Activated CD4-positive, alpha-beta T cell treated with anti-CD3 and anti-CD28 coated beads, Interleukin-2, amount 50 U/mL, for 4 hours (primary cell): Measurements from ENCODE around the gene ASF1B.

Source experiments
- DNase-seq, 2 experiments: peaks; one replicate each; pipeline ENCODE4 v3.0.0-alpha.2; 2020

ASF1B gene

GRCh38 chr19:14106840-14107239, 29.5 kb downstream of the ASF1B start:
- no peak for DNase-seq

- no peak for DNase-seq
Observed at GRCh38 chr19:14105680-14106079, 30.7 kb downstream of the ASF1B start.

DNA sequence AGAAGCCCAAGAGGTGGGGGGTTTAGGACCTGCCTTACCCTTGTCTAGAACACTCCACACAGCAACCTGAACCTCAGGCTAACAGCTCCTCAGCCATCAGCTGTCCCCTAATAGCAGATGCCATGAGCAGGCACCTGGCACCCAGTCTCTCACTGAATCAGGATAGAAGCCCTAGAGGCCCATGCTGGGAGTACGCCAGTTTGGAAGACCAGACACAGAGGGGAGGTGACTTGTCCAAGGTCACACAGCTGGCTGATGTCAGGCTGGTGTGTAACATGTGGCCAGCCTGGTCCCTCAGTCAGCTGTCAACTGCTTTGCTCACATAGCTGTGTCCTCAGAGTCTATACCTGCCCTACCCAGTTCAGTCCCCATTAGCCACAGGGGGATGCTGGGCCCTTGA, 33.1 kb downstream of the ASF1B start:
- DNase-seq = no peak

- no peak for DNase-seq
Observed at GRCh38 chr19:14102756-14103155, 33.6 kb downstream of the ASF1B start.

- DNase-seq = no peak
Observed at GRCh38 chr19:14102102-14102696, 34.2 kb downstream of the ASF1B start.

- DNase-seq = no peak
Observed at GRCh38 chr19:14101003-14101545, 35.3 kb downstream of the ASF1B start.

DNA sequence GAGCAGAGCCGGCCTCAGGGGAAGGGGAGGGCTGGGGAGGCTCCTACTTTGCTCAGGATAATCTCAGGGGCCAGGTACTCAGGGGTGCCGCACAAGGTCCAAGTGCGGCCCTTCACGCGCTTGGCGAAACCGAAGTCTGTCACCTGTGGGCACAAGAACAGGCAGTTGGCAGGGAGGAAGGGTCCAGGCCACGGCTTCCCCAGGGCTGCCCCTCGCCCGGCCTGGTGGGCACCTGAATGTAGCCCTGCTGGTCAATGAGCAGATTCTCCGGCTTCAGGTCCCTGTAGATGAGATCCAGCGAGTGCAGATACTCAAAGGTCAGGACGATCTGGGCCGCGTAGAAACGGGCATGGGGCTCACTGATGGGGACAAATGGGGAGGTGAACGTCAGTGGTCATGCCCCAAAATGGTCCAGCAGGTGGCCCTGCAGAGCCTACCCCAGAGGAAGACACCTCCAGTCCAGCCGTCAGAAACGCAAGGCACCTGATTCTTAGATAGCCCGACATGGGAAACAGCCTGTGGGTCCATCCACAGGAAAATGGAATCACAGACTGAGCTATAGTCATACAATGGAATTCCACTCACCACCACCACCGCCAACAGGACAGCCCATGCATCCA, 38.7 kb downstream of the ASF1B start:
- DNase-seq = no peak

DNA sequence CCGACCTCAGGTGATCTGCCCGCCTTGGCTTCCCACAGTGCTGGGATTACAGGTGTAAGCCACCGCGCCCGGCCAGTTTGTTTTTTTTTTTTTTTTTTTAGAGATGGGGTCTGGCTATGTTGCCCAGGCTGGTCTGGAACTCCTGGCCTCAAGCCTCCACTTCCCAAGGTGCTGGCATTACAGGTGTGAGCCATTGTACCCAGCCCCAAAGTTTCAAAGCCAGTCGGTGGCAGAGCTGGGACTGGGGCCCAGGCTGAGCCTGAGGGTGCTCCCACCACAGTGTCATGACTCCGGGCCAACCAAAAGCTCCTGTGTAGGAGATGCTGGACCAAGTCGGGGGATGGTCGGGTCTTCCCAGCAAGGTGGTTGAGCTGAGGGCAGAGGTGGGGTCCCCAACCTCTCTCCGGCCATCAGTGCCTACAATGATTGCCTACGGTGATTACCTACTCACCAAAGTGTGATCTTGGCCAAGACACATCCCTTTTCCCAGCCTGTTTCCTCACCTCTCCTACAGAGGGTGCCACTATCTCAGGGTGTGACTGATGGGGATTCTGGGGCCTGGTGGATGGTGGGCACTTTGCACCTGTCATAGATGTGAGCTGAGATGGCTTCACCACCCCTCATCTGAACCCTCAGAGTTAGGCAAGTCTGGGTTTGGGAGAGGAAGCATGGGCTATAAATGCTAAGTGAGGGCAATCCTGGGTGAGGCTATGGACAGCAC, 40.0 kb downstream of the ASF1B start:
- DNase-seq = no peak

- no peak for DNase-seq
Observed at GRCh38 chr19:14094854-14095253, 41.5 kb downstream of the ASF1B start.

DNA sequence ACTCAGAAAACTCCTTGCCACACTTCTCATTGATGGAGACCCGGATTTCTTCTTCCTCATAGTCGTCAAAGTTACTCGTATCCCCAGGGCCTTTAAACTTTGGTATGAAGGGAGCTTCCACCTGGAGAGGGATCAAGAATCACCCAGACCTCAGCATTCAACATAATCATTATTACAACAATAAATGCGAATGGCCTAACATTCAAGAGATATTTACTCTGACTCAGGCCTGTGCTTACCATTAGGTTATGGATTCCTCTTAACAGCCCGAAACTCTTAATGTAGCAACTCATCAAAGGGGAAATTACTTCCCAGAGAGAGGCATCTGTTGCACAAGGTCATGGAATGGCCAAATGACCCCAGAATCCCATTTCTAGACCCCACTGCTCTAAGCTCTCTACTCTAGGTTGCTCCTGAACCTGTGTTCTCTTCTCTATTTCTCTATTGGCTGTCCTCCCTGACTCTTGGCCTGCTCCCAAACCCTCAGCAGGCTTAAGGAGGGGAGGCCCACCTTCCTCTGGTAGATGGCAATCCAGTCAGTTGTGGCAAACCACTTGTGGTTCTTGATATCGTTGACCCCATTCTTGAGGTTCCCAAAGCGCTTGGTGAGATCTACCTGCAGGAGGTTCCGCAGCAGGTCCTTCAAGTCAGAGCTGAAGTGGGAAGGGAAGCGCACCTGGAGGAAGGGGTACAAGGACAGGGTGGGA, 43.1 kb downstream of the ASF1B start:
- DNase-seq = no peak

DNA sequence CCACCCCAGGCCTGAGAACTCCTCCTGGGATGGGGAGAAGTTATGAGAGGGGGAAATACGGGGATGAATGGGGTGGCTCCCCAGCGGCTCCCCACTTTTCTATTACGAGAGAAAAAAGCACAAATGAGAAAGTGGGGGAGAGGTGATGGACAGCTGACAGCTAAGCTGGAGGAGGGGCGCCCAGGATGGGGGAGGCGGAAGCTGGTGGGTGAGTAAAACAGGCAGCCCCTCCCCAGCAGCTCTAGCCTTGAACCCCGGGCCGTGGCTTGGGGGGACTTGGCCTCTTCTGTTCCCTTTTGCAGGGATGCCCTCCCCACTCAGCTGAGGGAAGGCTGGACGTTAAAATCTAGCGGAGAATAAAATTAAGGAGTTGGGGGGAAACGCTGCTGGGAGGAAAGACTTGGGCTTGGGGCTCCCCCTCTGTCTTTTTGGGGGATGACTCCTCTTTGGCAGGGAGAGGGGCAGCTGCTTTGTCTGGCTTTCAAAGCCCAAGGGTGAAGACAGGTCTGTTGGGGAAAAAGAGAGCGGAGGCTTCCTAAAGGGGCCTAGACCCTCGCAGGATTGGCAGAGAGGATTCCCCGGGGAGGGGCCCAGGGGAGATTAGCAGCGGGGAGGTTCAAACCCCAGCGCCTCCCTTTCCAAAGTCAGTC, 44.5 kb downstream of the ASF1B start:
- peak in 1 of 2 experiments; percentile 36 for DNase-seq

DNA sequence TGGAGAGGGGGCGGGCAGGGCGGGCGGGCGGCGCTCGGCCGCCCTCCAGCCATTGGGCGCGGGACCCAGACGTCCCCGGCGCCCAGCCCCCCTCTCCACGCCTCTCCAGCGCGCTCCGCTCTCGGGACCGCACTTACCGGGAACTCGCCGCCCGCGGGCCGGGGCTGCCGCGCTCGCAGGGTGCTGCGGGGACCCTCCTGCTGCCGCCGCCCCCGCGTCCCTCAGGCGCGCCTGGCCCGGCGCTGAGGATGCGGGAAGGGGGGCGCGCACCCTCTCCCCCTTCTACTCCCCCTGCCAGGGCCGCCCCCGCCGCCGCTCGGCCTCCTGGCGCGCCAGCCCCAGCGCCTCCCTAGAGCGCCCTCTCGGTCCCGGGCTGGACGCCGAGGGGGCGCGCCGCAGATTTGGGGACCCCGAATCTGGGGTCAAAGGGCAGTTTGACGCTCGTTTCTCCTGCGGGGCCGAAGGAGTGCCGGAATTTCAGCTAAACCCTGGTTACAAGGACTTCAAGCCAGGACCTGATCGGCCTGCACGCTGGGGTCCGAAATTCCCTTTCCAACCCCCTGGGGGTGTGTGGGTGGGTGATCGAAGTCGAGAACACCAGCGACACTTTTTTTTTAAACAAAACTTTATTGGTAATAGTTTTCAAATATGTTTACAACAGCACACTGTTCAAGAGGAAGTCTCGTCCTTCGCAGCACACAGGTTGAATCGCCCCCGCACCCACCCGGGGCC, 45.1 kb downstream of the ASF1B start:
- DNase-seq = peak; percentile 52 to 57

DNA sequence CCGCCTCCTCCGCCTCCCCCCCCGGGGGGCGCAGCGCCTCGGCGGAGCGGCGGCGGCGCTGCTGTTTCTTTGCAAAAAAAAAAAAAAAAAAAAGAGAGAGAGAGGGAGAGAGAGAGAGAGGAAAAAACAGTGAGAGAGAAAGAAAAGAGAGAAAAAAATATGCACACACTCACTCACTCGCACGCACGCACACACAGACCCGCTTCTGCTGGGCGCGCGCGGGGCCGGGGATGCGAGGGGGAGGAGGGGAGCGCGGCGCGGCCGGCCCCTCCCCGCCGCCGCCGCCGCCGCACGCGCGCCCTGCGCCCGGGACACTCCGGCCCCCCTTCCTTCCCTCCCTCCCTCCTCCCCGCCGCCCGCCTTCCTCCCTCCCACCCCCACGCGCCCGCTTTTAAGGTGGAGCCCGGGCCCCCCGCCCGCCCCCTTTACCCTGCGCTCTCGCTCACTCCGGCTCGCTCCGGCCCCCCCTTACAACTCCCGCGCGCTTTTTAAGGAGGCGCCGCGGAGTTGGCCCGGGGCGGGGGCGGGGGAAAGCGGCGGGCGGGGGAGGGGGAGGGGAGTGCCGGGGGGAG, 45.8 kb downstream of the ASF1B start, which contains the start of gene SAMD1:
TSS of gene SAMD1 (minus strand) at position 243 of the 572 bp plus-strand sequence.
- peak; percentile 84 to 89 for DNase-seq

DNA sequence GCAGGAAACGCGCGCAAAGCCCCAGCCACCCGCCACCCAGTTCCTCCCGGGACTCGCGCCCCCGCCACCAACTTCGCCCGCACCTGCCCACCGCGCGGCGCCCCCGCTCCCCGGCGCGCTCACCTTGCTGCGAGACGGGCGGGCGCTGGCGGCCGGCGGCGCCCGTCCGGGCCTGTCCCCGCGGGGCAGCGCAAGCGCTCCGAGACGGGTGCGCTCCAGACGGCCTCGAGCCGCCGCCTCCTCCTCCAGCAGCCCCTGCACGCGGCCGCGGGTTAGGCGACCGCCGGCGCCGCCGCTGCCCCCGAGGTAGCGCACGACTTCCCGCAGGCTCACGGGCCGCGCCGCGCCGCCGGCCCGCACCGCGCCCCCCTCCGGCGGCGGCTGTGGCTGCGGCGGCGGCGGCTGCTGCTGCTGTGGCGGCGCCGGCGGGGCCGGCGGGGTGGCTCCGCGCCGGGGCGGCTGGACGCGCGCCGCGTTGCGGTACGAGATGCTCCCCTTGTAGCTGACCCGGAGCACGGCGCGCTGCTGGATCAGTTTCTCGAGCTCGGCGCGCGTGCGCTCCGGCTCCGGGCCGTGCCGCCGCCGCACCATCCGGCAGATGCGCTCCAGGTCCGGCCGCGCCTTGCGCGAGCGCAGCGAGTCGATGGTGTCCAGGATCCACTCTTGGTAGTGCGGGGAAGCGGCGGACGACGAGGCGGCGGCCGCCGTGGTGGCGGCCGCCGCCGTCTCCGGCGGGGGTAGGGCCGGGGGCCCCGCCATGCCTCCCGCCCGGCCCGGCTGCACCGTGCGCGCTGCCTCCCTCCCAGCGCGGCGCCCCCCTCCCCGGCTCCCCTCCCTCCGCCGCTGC, 46.5 kb downstream of the ASF1B start:
- peak; percentile 32 for DNase-seq

GRCh38 chr19:14089412-14089661, 47.1 kb downstream of the ASF1B start:
- no peak for DNase-seq

- no peak for DNase-seq
Observed at GRCh38 chr19:14088634-14089411, 47.6 kb downstream of the ASF1B start.

DNA sequence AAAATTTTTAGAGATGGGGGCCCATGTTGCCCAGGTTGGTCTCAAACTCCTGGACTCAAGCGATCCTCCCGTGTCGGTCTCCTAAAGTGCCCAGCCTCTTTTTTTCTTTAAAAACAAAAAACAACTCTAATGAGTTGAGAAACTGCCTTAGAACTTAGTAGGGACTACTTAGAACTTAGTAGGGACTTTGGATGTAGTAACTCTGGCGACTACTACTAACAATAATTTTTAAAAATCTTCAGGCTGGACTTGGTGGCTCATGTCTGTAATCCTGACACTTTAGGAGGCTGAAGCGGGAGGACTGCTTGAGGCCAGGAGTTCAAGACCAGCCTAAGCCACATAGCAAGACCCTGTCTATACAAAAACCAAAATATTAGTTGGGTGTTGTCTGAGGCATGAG, 50.3 kb downstream of the ASF1B start:
- DNase-seq = no peak

DNA sequence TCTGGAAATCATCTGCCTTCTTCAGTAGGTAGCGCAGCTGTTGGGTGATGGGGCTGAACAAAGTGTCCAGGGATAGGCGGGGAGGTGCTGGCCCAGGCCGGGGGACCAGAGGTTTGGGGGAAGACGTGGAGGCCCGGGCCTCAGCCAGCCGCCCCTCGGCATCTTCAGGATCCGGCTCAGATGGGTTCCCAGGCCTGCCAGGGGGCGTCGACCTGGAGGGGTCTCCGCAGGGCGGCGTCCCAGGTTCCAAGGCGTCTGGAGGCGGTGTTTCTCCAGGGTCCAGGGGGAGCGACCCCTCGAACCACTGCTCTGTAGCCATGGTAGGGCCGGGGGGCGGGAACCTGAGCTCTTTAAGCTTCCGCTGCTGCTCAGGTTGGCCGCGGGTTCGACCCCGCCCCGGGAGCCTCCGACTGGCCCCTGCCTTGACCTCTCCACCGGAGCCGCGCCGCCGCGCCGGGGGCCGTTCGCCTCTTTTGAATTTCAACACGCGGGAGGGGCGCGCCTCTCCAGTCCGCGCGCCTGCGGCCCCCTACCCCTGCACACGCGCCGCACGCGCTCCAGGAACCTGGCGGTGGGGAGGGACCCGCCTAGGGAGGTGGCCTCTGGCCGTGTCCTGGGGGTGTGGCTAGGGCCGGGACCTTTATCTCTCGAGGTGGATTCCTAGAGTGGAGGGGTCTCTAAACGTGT, 50.9 kb downstream of the ASF1B start, which contains the start of gene C19orf67:
TSS of gene C19orf67 (minus strand) at position 475 of the 687 bp plus-strand sequence. CDS start at position 319, 156 bp downstream.
- DNase-seq = no peak

- DNase-seq = no peak
Observed at GRCh38 chr19:14082675-14082960, 53.8 kb downstream of the ASF1B start.
